Adipocyte (in vitro differentiated cells): ENCODE measurements around the gene USP6NL.
A peak's percentile ranks its signal among the peaks of the same experiment; 100 is the strongest.

ENCODE experiments used
- DNase-seq: peaks from one replicate; pipeline ENCODE4 v3.0.0-alpha.2; 2015; ENCODE audit warnings: low read depth
- H3K27me3 ChIP-seq: replicated peaks from 2 replicates; pipeline ENCODE4 v1.7.0; 2013; ENCODE audit warnings: mild to moderate bottlenecking, low read length, moderate library complexity; ENCODE audit not compliant: control insufficient read depth, insufficient read depth
- H3K36me3 ChIP-seq: 2 replicates; pipeline ENCODE4 v1.7.0; 2013; ENCODE audit warnings: low read length, mild to moderate bottlenecking, moderate library complexity; ENCODE audit not compliant: control insufficient read depth, insufficient read depth, severe bottlenecking
- H3K4me1 ChIP-seq: 2 replicates; pipeline ENCODE4 v1.7.0; 2013; ENCODE audit warnings: mild to moderate bottlenecking, low read length, moderate library complexity; ENCODE audit not compliant: control insufficient read depth, insufficient read depth
- H3K4me3 ChIP-seq: 2 replicates; pipeline ENCODE4 v1.7.0; 2013; ENCODE audit warnings: mild to moderate bottlenecking, low read length, moderate library complexity
- H3K9ac ChIP-seq: 2 replicates; pipeline ENCODE4 v1.7.0; 2013; ENCODE audit warnings: mild to moderate bottlenecking, low read length, moderate library complexity
- H3K9me3 ChIP-seq: 2 replicates; pipeline ENCODE4 v1.7.0; 2013; ENCODE audit warnings: mild to moderate bottlenecking, low read length, moderate library complexity; ENCODE audit not compliant: control insufficient read depth

Gene USP6NL

DNA sequence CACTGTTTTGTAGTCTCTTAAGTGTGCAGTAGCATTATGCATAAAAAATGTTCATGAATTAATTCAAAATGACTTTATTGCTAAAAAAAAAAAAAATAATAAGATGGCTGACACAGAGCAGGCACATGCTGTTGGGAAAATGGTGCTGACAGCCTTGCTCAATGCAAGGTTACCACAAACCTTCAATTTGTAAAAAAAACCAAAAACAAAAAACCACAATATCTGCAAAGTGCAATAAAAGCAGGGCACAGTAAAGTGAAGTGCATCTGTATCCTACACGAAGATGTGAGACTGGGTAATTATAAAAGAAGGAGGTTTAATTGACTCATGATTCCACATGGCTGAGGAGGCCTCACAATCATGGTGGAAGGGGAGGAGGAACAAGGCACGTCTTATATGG lies 185.8 kb downstream of the USP6NL start:
- Histone ChIP-seq H3K4me1 (no peaks in the 10 kb centered on the region), H3K9ac (no peak overlapping the region), H3K36me3 (no peaks in the 10 kb centered on the region), H3K4me3 (no peak overlapping the region), H3K9me3 (peaks cover 33% of the 10 kb centered on the region), H3K27me3 (peaks cover 13% of the 10 kb centered on the region)
- DNase-seq: no peak

DNA sequence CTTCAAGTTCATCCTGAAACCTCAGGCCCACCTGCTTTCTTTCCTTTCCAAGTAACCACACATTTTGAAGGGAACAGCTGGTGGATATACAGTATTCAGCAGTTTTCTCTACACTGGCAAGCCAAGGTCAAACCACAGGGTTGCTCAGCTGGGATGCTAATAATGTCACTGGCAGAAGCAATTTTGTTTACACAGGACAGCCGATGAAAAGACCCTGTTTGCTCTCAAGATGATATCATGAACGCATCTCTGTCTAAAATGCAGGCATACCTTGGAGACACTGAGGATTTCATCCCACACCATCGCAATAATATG lies 186.2 kb downstream of the USP6NL start:
- no peak for DNase-seq

GRCh38 chr10:11424456-11425295 lies 186.8 kb downstream of the USP6NL start:
- Histone ChIP-seq H3K4me3 (no peak overlapping the region), H3K36me3 (no peaks in the 10 kb centered on the region), H3K9ac (no peak overlapping the region), H3K4me1 (no peaks in the 10 kb centered on the region), H3K27me3 (peaks cover 12% of the 10 kb centered on the region), H3K9me3 (peaks cover 33% of the 10 kb centered on the region)
- peak; percentile 75 for DNase-seq

More for the DNA sequence above, 186.2 kb downstream of the USP6NL start:
- Histone ChIP-seq H3K36me3 (no peaks in the 10 kb centered on the region), H3K9me3 (peaks cover 33% of the 10 kb centered on the region), H3K9ac (no peak overlapping the region), H3K4me1 (no peaks in the 10 kb centered on the region), H3K4me3 (no peak overlapping the region), H3K27me3 (peaks cover 12% of the 10 kb centered on the region)

DNA sequence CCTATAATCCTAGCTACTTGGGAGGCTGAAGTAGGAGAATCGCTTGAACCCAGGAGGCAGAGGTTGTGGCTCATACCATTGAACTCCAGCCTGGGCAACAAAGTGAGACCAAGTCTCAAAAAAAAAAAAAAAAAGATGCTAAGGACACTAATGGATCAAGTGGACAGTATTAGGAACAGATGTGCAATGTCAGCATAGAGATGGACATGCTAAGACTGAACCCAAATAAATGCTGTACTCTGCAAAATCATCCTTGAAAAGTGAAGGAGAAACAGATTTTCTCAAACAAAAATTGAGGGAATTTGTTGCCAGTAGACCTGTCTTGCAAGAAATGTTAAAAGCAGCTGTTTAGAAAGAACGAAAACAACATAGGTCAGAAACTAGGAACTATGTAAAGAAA lies 194.5 kb downstream of the USP6NL start:
- H3K27me3 ChIP-seq: peaks cover 14% of the 10 kb centered on the region
- peaks cover 26% of the 10 kb centered on the region for H3K9me3 ChIP-seq
- no peaks in the 10 kb centered on the region for H3K4me1 ChIP-seq
- no peak overlapping the region for H3K4me3 ChIP-seq
- DNase-seq: no peak
- no peaks in the 10 kb centered on the region for H3K36me3 ChIP-seq
- no peak overlapping the region for H3K9ac ChIP-seq

DNA sequence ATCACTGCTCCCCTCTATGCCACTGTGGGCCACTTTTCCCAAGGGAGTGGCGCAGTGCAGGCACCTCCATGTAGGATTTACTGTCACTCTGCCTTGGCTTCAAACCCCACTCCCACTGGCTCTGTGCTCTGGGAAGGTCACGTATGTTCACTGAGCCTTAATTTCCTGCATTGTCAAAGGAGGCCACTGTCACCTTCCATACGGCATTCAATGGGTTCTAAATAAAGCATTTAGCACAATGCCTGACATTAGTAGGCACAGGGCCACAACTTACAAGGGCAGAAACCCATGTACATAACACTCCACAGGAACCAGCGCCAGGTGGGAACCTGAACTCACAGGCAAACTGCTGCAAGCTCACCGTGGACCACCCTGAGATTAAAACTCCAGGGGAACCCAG lies 196.4 kb downstream of the USP6NL start:
- Histone ChIP-seq H3K4me1 (no peaks in the 10 kb centered on the region), H3K27me3 (peaks cover 14% of the 10 kb centered on the region), H3K9me3 (peaks cover 15% of the 10 kb centered on the region), H3K36me3 (no peaks in the 10 kb centered on the region), H3K9ac (no peak overlapping the region), H3K4me3 (no peak overlapping the region)
- no peak for DNase-seq

DNA sequence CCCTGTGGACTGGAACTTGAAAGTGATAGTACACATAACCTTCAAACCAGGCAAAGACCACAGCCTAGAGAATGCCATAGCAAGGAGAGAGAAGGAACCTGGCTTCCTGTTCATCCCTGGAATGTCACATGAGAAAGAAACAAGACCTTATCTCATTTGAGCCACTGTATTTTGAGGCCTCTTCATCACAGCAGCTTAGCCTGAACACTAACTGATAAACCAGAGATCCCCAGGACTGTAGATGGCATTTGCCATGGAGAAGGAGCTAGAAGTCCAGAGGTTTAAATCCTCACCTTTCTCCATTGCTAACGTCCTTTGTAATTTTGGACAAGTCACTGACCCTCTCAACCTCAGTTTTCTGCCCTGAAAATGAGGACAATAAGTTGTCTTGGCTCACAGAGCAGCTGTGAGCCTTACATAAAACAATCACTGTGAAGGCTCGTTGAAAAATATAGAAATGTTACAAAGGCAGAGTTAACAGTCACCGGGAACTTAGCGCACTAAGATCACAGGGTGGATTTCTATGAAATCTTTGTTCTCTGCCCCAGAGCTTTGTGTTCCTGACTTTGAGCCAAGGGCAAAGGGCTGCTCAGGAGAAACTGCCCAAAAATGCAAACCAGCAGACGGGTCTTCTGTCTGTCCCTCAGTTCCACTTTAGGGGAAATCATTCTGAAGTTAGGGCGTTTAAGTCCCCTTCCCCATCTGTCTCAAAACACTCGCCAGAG lies 197.0 kb downstream of the USP6NL start:
- H3K9ac ChIP-seq: no peak overlapping the region
- peaks cover 11% of the 10 kb centered on the region for H3K9me3 ChIP-seq
- DNase-seq: no peak
- no peaks in the 10 kb centered on the region for H3K36me3 ChIP-seq
- peaks cover 14% of the 10 kb centered on the region for H3K27me3 ChIP-seq
- H3K4me3 ChIP-seq: no peak overlapping the region
- H3K4me1 ChIP-seq: no peaks in the 10 kb centered on the region

- DNase-seq: no peak
- Histone ChIP-seq H3K4me1 (no peaks in the 10 kb centered on the region), H3K36me3 (no peaks in the 10 kb centered on the region), H3K4me3 (no peak overlapping the region), H3K9me3 (peaks cover 17% of the 10 kb centered on the region), H3K27me3 (peaks cover 34% of the 10 kb centered on the region), H3K9ac (no peak overlapping the region)
Observed at GRCh38 chr10:11411926-11412545, 199.4 kb downstream of the USP6NL start.

GRCh38 chr10:11409357-11409756 lies 202.1 kb downstream of the USP6NL start:
- Histone ChIP-seq H3K4me3 (no peak overlapping the region), H3K9ac (no peak overlapping the region), H3K36me3 (no peaks in the 10 kb centered on the region)

DNA sequence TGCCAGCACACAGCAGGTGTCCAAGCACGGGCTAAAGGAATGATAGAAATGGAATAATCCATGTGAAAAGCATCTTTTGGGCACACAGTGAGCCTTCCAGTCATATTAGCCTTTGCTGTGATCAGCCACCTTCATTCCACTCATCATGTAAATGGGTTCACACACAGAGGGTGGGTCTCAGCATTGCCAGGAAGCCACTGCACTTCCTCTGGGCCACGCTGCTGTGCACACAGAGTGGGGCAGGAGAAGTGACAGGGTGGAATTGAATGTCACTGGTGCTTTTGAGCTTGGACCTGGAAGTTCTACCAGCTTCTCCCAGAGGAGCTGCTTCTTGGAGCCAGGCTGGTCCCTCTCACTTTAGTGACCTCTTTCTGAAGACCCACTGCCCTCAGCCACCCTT lies 203.5 kb downstream of the USP6NL start:
- Histone ChIP-seq H3K4me1 (peaks cover 5% of the 10 kb centered on the region), H3K9me3 (peaks cover 17% of the 10 kb centered on the region), H3K36me3 (no peaks in the 10 kb centered on the region), H3K4me3 (no peak overlapping the region), H3K27me3 (peaks cover 40% of the 10 kb centered on the region), H3K9ac (no peak overlapping the region)
- DNase-seq: no peak

More at GRCh38 chr10:11409357-11409756, 202.1 kb downstream of the USP6NL start:
- DNase-seq: no peak
- Histone ChIP-seq H3K27me3 (peaks cover 40% of the 10 kb centered on the region), H3K4me1 (peaks cover 5% of the 10 kb centered on the region), H3K9me3 (peaks cover 17% of the 10 kb centered on the region)

GRCh38 chr10:11406746-11407145 lies 204.7 kb downstream of the USP6NL start:
- Histone ChIP-seq H3K27me3 (peaks cover 43% of the 10 kb centered on the region), H3K36me3 (no peaks in the 10 kb centered on the region), H3K9ac (no peak overlapping the region), H3K9me3 (peaks cover 10% of the 10 kb centered on the region), H3K4me3 (no peak overlapping the region), H3K4me1 (peaks cover 5% of the 10 kb centered on the region)
- DNase-seq: no peak

DNA sequence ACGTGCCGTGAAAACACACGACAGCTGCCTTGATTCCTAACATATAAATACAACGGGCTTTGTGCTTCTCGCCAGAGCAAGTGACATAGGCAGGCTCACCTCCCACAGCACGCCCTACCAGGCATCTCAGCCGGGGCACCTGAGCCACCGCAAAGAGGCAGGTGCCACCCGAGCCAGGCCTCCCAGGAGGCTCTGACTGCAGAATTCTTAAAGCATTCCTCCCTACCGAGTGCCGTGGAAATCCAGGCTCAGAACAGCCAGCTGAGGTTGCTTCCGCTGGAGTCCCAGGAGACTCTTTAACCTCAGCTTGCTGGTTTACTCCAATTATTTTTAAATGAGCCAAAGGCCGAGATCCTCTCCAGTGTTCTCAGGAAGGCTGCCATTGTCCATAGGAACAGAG lies 206.5 kb downstream of the USP6NL start:
- H3K4me3 ChIP-seq: no peak overlapping the region
- peaks cover 46% of the 10 kb centered on the region for H3K27me3 ChIP-seq
- no peaks in the 10 kb centered on the region for H3K36me3 ChIP-seq
- peaks cover 7% of the 10 kb centered on the region for H3K9me3 ChIP-seq
- H3K9ac ChIP-seq: no peak overlapping the region
- H3K4me1 ChIP-seq: peaks cover 5% of the 10 kb centered on the region
- no peak for DNase-seq
